Omental fat pad (tissue), 4 donors: ENCODE measurements around the gene PSD2. TPM values are rescaled to one million over a fixed set of nuclear protein-coding genes. Genes with fewer than 3 reads are reported as not detected.

ENCODE experiments used
- ATAC-seq: fragments of 150-250 bp; one replicate; pipeline ENCODE4 v1.9.1; 2016; ENCODE audit warnings: mild to moderate bottlenecking, moderate library complexity; ENCODE audit not compliant: low FRiP score
- DNase-seq: peaks from one replicate; pipeline ENCODE4 v3.0.0-alpha.2; 2019; ENCODE audit warnings: low spot score
- CTCF ChIP-seq, 3 donors: fragments of 450-650 bp; IDR thresholded peaks; one replicate each; pipeline ENCODE4 v1.5.1; 2016 to 2017; ENCODE audit warnings: antibody characterized with exemption in 3 of 3, mild to moderate bottlenecking in 3 of 3, moderate library complexity in 2 of 3
- total RNA-seq, 4 donors: library from RNA; depleted of rRNA; stranded (reverse); fragments of >200 nt; gene quantifications; one replicate each; pipeline ENCODE4 v1.1.0, GENCODE V29; 2016

Gene PSD2
- total RNA-seq, 4 donors from 2014 or later: 0.12 to 0.46 (median 0.16) TPM; not detected in 1

- ATAC-seq: peak; percentile 58
- no peak for TF ChIP-seq CTCF (IDR thresholded peaks at IDR 0.05)
- no peak for DNase-seq
These were observed 35.2 kb upstream of the PSD2 start for GRCh38 chr5:139760066-139761056.

GRCh38 chr5:139761057-139761450 lies 34.6 kb upstream of the PSD2 start:
- DNase-seq: no peak
- no peak for ATAC-seq
- no peak for TF ChIP-seq CTCF (IDR thresholded peaks at IDR 0.05)

GRCh38 chr5:139761501-139761900 lies 34.1 kb upstream of the PSD2 start:
- ATAC-seq (no peak), DNase-seq (no peak)
- no peak for TF ChIP-seq CTCF (IDR thresholded peaks at IDR 0.05)

- no peak for ATAC-seq
- no peak for TF ChIP-seq CTCF (IDR thresholded peaks at IDR 0.05)
- no peak for DNase-seq
These were observed 32.9 kb upstream of the PSD2 start for GRCh38 chr5:139762615-139763170.

GRCh38 chr5:139763280-139763929 lies 32.2 kb upstream of the PSD2 start:
- no peak for ATAC-seq
- no peak for TF ChIP-seq CTCF (IDR thresholded peaks at IDR 0.05)

GRCh38 chr5:139763930-139764791 lies 31.4 kb upstream of the PSD2 start:
- TF ChIP-seq CTCF (IDR thresholded peaks at IDR 0.05): no peak
- ATAC-seq (no peak), DNase-seq (no peak)

More at GRCh38 chr5:139763280-139763929, 32.2 kb upstream of the PSD2 start:
- no peak for DNase-seq
